Superior temporal gyrus (tissue), 1 donor: Measurements from ENCODE around the gene SLC44A3.

Source experiments
- DNase-seq: peaks from one replicate; pipeline ENCODE4 v3.0.0-alpha.2; 2016; ENCODE audit errors: extremely low spot score

The SLC44A3 gene

GRCh38 chr1:94908190-94908589, 88.0 kb downstream of the SLC44A3 start:
- no peak for DNase-seq

DNA sequence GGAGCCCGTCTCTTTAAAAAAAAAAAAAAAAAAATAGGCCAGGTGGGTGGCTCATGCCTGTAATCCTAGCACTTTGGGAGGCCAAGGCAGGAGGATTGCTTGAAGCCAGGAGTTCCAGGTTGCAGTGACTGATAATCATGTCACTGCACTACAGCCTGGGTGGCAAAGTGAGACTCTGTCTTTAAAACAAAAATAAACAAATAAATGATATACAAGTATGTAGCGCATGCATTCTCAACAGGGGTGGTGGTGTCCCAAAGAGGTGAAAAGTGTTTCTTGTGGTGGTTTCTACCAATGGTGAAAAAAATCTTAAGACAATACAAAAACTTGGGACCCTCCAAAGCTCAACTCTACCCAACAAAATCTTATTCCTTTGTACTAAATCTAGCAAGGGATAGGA, 88.8 kb downstream of the SLC44A3 start:
- DNase-seq = no peak

- no peak for DNase-seq
Measured at GRCh38 chr1:94909486-94909885, 89.3 kb downstream of the SLC44A3 start.

GRCh38 chr1:94912263-94913184, 92.4 kb downstream of the SLC44A3 start:
- no peak for DNase-seq

DNA sequence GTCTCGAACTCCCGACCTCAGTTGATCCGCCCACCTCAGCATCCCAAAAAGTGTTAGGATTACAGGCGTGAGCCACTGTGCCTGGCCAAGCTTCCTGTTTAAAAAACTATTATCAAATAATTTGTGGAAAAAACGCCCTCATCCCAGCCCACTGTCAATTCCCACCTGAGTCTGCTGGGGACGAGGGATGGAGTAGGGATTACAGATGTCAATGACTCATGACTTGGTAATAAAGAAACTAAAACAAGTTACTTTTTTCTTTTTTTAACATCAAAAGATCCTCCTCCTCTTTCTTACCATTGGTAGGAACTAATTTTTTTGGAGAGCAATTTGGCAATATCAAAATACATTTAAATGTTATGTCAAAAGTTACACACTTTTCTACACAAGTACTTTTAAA, 97.1 kb downstream of the SLC44A3 start:
- DNase-seq = no peak

DNA sequence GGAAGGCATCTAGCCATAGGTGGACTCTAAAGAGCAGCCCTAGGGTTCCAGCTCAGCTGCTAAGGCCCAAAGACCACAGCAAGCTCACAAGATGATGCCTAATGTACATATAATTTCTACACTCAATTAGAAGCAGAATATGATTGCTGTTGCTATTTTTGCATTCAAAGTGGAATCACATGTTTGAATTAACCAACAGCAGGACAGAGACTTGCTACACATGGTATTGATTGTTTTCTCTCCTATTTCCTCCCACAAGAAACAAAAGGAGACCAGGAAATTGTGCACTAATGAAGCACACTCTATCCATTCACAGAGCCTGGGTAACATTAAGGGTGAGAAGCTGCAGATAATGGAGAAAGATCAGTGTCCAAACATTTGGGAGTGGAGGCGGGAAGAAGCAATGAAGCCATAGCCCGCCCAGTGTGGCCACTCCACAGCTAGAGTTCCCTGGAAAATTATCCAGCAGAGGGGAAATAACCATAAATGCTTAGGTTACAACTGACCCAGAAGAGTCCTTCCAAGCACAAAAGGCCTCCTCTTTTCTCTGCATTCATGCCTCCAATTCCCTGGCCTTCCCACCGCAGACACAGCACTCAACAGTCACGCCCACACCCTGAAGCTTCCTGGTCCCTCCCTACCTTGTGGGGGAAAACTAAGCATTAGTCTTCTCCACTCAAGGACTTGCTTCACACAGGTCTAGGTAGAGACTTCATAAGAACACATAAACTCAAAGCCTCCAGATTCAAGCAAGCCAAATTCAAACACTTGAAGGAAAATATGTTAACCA, 99.3 kb downstream of the SLC44A3 start:
- no peak for DNase-seq

DNA sequence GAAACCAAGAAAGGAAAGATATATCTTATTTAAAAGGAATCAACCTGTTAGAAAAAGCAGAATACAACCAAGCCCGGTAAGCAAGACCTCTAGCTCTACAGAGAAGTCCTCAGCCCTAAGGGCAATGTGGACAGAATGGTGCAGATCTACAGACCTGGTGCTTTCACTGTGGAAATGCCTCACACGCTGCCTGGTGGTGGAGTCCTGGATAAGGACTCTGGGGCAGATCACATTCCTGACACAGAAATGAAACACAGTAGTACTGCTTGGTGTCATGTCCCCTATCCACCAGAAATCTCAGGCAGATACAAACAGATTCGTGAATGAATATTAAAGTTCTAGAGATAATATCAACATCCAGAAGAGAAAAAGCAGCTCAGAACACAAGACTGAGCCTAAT, 99.9 kb downstream of the SLC44A3 start:
- DNase-seq = no peak

DNA sequence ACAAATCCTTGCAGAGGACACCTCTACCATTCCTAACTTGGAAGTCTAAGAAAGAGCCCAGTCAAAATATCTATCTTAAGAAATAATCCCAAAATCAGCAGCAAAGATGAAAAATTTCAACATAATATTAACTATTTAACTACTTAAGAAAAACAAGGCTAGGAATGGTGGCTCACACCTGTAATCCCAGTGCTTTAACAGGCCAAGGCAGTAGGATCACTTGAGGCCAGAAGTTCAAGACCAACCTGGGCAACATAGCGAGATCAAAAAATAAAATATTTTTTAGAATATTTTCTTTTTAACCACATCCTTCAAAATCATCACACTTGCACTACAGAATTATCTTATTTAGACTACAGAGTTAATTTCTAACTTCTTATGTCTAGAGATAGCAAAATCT, 101.8 kb downstream of the SLC44A3 start:
- DNase-seq = no peak

GRCh38 chr1:94922761-94923331, 102.7 kb downstream of the SLC44A3 start:
- DNase-seq = no peak

DNA sequence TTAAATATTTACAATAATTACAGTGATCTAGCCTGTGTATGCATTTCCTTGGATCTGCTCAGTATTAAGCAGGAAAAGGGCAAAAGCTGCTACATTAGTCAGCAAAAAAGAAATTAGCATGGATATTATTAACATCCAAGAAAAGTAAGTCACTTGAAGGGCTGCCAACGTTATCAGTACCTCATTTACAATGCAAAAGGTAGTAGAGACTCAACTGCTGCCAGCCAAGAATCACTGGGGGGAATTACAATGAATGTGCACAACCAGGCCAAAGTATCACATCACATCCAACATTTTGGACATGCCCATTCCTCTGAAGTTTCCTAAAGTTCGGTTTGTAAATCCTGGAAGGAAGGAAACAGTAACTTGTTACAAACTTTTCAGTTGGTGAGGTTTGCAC, 104.8 kb downstream of the SLC44A3 start:
- DNase-seq = no peak

GRCh38 chr1:94925561-94926125, 105.5 kb downstream of the SLC44A3 start:
- DNase-seq = peak; percentile 78

GRCh38 chr1:94926126-94926914, 106.2 kb downstream of the SLC44A3 start:
- peak; percentile 70 for DNase-seq

DNA sequence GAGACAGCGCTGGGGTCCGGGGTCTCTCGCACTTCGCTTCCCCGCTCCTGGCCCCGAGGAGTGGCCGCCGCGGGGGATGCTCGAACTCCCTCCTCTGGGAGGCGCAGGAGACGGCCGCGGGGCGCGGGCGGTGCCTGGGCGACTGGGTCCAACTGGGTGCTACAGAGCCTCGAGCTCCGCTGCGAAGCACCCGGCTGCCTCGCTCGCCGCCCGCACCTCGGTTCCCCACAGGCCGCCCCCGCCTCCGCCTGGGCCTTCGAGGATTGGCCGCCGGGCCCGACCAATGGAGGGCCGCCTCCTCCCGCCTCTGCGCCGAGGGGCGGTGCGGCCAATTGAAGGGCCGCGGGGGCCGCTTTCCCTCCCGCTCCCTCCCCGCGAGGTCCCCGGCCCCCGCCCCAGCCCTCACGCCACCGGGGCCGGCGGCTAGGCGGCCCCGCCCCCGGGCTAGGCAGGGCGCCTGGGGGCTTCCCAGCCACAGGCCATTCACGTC, 106.8 kb downstream of the SLC44A3 start, which contains the start of gene CNN3:
TSS of gene CNN3 (minus strand) at position 196 of the 490 bp plus-strand sequence. CDS start 216 bp downstream, outside the sequence.
- DNase-seq = peak; percentile 92

GRCh38 chr1:94927405-94928175, 107.4 kb downstream of the SLC44A3 start:
- peak; percentile 84 for DNase-seq

DNA sequence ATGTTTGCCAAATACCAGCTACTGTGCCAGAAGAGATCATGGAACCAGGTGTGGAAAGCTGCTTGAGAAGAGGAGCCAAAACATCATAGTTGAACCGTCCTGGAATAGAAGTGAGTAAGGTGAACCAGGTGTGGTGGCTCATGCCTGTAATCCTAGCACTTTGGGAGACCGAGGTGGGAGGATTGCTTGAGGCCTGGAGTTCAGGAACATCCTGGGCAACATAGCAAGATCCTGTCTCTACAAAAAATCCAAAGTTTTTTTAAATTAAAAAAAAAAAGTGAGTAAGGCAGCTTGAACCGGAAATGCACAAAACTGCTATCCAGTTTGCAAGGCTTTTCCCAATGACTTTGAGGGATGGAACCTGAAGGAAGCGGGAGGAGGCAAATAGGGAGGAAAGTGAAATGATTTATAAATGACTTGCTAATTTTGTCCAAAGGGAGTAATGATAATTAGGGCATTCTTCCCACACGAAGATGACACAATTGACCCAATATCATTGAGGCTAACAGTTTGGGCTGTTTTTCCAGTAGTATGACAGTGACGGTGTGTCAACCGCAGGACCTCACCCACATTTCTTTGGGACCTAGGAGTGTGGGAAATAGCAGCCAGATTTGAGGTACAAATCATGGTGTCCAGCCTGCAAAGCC, 108.3 kb downstream of the SLC44A3 start:
- DNase-seq = no peak

GRCh38 chr1:94929351-94930217, 109.4 kb downstream of the SLC44A3 start:
- no peak for DNase-seq

DNA sequence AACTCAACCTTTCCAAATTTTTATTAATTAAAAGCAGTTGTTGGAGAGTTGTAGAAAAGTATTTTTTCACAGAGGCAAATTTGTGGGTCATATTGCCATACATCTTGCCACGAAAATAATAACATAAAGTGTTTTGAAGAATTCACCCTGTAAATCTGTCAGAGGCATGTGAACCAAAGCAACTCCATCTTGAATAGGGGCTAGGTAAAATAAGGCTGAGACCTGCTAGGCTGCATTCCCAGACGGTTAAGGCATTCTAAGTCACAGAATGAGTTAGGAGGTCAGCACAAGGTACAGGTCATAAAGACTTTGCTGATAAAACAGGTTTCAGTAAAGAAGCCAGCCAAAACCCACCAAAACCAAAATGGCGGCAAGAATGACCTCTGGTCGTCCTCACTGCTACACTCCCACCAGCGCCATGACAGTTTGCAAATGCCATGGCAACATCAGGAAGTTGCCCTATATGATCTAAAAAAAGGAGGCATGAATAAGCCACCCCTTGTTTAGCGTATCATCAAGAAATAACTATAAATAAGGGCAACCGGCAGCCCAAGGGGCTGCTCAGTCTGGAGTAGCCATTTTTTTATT, 111.2 kb downstream of the SLC44A3 start:
- no peak for DNase-seq

- DNase-seq = no peak
Measured at GRCh38 chr1:94934551-94934950, 114.4 kb downstream of the SLC44A3 start.
